Heart left ventricle (tissue), 13 donors: ENCODE results near the gene CLECL1.

Source experiments
- CTCF ChIP-seq, 12 donors: fragments of 200-600 bp; sonication (generic) in 4 of 12; IDR thresholded peaks; one replicate each; pipeline versions ENCODE4 v1.5.0 to v1.8.0; 2018 to 2022; ENCODE audit warnings: antibody characterized with exemption in 12 of 12, mild to moderate bottlenecking in 5 of 12
- POLR2A ChIP-seq, 2 donors: fragments of 450-650 bp; IDR thresholded peaks; one replicate each; pipeline ENCODE4 v1.6.1; 2017; ENCODE audit warnings: antibody characterized with exemption in 2 of 2, mild to moderate bottlenecking in 2 of 2, moderate library complexity in 2 of 2
- donor health status: ischemic (EF 13 %, LVEDD 7.1; RV severe dilation, severe dysfunction).
- donor health status: DM: no; HTN: yes; CAD: no.
- donor health status: DM: no; HTN: no; CAD: no.
- donor health status: ischemic (EF 25% LVEDD 6.9; RV normal size, moderate dysfunction).
- donor health status: ischemic (EF 25% LVEDD 5.7; RV mildly dilated, moderate dysfunction).
- donor health status: ischemic (EF 35%, LVEDD 5.7; RV mildly dilated, moderate dysfunction).
- donor health status: nonischemic (EF 11% LVEDD 7.7; RV severe dilation, severe dysfunction).
- donor health status: DM: yes; HTN: yes; CAD: no.
- donor health status: PGD.
- donor health status: ischemic (EF 29% LVEDD 5.4; RV normal size, mild dysfunction).
- donor health status: nonischemic (EF 23%, LVEDD 6.1; RV moderate dilation, normal function).

GRCh38 chr12:9730591-9730990 lies 2.3 kb downstream of the CLECL1 start:
- TF ChIP-seq CTCF (IDR thresholded peaks at IDR 0.05) (no peak), POLR2A (IDR thresholded peaks at IDR 0.05) (no peak)
